Body of pancreas (tissue), 4 donors: ENCODE measurements around the gene SFTPA2. TPM values are rescaled to one million over a fixed set of nuclear protein-coding genes. Genes with fewer than 3 reads are reported as not detected.
"Not testable (repeated sequence)": the region's sequence is repeated elsewhere in the genome, so short reads cannot be mapped to it uniquely, and the experiment has no call there.

Source experiments
- ATAC-seq: fragments of 150-250 bp; one replicate; pipeline ENCODE4 v1.9.1; 2016
- DNase-seq, 4 donors: peaks; one replicate each; pipeline ENCODE4 v3.0.0-alpha.2; 2019
- H3K27ac ChIP-seq, 4 donors: fragments of 200-600 bp; sonication (generic); 1 replicate in 3 of 4; 2 replicates in 1 of 4; pipeline versions ENCODE4 v1.5.1 to v1.6.1; 2016 to 2019; ENCODE audit warnings: mild to moderate bottlenecking in 1 of 4, mixed read lengths in 1 of 4, moderate library complexity in 1 of 4
- H3K27me3 ChIP-seq, 2 donors: fragments of 200-600 bp; sonication (generic); one replicate each; pipeline ENCODE4 v1.6.0; 2016; ENCODE audit warnings: mild to moderate bottlenecking in 1 of 2
- H3K36me3 ChIP-seq, 2 donors: fragments of 200-600 bp; sonication (generic); replicated peaks in 1 of 2; 2 replicates each; pipeline ENCODE4 v1.5.1; 2016; ENCODE audit warnings: low read depth in 2 of 2; ENCODE audit not compliant: insufficient read depth in 1 of 2
- H3K4me1 ChIP-seq: fragments of 200-600 bp; sonication (generic); one replicate; pipeline ENCODE4 v1.6.0; 2016
- H3K4me3 ChIP-seq, 2 donors: fragments of 200-600 bp; sonication (generic); 1 replicate in 1 of 2; 2 replicates in 1 of 2; pipeline ENCODE4 v1.5.1; 2016 to 2019
- H3K9me3 ChIP-seq, 3 donors: fragments of 200-600 bp; sonication (generic); 1 replicate in 2 of 3; 2 replicates in 1 of 3; pipeline ENCODE4 v1.5.1; 2016
- POLR2A ChIP-seq, 3 donors: fragments of 450-650 bp; IDR thresholded peaks; one replicate each; pipeline ENCODE4 v1.6.1; 2016; ENCODE audit warnings: antibody characterized with exemption in 3 of 3, mild to moderate bottlenecking in 2 of 3
- WGBS, 2 donors: methylation state at CpG; one replicate each; pipeline ENCODE4 v1.1.5; 2017; 5-methylcytosine and 5-hydroxymethylcytosine counted together
- intact Hi-C: fragments of 100-400 bp; cut with DNase I; formaldehyde crosslinking; loops from one replicate; pipeline ENCODE4 v1.15.1; 2023
- total RNA-seq, 2 donors: library from RNA; depleted of rRNA; stranded (reverse); fragments of >200 nt; gene quantifications; one replicate each; pipeline ENCODE4 v1.1.0, GENCODE V29; 2016
- TF ChIP-seq, protein P1 (sequence below), 7 experiments: fragments of 450-650 bp in 4 of 7; fragments of 200-600 bp in 3 of 7; sonication (generic) in 3 of 7; IDR thresholded peaks; one replicate each; pipeline ENCODE4 v1.5.1; 2016 to 2019; ENCODE audit warnings: antibody characterized with exemption in 7 of 7

The SFTPA2 gene
- total RNA-seq, 2 donors from 2014 or later: 1.6 TPM; not detected in 1

DNA sequence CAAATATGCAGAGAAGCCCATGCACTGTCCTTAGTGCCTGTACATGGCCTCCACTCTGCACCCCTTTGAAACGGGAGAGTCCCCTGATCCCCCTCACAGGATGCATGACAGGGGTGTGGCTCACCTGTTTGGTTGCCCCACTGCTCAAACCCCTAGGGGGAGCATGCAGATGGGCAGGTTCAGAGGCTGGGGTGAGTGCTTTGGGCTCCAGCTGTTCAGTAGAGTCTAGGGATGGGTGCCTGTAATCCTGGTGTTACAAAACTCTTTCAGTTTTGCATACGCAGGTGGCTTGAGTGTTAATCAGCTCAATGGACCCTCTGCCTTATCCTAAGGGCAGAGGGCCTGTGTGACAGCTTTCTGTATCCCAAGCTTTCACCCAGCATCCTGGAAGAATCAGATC, 42.7 kb upstream of the SFTPA2 start:
- DNase-seq: no peak
- 51 to 55% methylated on average over 2 of the region's 2 CpGs for WGBS, 2 donors
- Histone ChIP-seq H3K27ac (no peak overlapping the region), H3K9me3 (peaks cover 0 to 2% (median 0%) of the 10 kb centered on the region in 3 donors), H3K27me3 (no peaks in the 10 kb centered on the region), H3K4me1 (no peaks in the 10 kb centered on the region), H3K4me3 (no peak overlapping the region), H3K36me3 (no peaks in the 10 kb centered on the region)
- TF ChIP-seq, protein P1, sequence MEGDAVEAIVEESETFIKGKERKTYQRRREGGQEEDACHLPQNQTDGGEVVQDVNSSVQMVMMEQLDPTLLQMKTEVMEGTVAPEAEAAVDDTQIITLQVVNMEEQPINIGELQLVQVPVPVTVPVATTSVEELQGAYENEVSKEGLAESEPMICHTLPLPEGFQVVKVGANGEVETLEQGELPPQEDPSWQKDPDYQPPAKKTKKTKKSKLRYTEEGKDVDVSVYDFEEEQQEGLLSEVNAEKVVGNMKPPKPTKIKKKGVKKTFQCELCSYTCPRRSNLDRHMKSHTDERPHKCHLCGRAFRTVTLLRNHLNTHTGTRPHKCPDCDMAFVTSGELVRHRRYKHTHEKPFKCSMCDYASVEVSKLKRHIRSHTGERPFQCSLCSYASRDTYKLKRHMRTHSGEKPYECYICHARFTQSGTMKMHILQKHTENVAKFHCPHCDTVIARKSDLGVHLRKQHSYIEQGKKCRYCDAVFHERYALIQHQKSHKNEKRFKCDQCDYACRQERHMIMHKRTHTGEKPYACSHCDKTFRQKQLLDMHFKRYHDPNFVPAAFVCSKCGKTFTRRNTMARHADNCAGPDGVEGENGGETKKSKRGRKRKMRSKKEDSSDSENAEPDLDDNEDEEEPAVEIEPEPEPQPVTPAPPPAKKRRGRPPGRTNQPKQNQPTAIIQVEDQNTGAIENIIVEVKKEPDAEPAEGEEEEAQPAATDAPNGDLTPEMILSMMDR (IDR thresholded peaks at IDR 0.05): no peak
- no peak for TF ChIP-seq POLR2A (IDR thresholded peaks at IDR 0.05)
- ATAC-seq: no peak
- intact Hi-C loops: no loop called here

DNA sequence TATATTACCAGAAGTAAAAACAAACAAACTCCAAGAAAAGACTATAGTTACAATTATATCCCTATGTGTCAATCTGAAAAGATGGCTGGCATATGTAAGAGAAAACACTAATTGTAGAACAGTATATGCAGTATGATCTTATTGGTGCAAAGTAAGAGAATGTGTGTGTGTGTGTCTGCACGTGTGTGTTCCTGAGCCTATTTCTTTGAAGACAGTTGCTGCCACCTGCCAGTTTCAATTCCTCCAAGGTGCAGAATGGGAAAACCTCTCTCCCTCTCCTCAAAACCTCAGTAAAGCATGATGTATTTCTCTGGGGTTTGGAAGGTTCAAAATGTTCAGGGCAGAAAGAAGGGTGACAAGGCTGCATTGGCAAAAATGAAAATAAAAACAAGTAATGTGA, 41.7 kb upstream of the SFTPA2 start:
- ATAC-seq: no peak
- intact Hi-C loops: no loop called here
- Histone ChIP-seq H3K36me3 (no peaks in the 10 kb centered on the region), H3K4me1 (no peaks in the 10 kb centered on the region), H3K4me3 (no peak overlapping the region), H3K27me3 (no peaks in the 10 kb centered on the region), H3K27ac (no peak overlapping the region), H3K9me3 (peaks cover 0 to 5% (median 0%) of the 10 kb centered on the region in 3 donors)
- no peak for DNase-seq
- TF ChIP-seq, protein P1 (IDR thresholded peaks at IDR 0.05): no peak
- no peak for TF ChIP-seq POLR2A (IDR thresholded peaks at IDR 0.05)
- WGBS, 2 donors: 16 to 34% methylated on average over 1 of the region's 1 CpG

DNA sequence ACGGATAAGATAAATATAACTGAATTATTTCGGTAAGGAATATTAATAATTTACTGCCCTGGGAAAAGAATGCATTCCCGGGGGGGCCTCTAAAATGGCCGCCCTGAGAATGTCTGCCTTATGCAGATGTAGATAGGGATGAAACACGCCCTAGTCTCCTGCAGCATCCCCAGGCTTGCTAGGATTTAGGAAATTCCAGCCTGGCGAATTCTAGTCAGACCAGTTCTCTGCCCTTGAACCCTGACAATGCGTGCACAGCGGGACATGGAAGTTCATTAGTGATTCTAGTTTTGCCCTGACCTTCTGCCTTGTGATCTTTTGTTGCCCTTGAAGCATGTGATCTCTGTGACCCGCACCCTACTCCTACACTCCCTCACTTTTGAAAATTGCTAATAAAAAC, 39.4 kb upstream of the SFTPA2 start:
- DNase-seq, H3K27me3 ChIP-seq, H3K36me3 ChIP-seq, intact Hi-C loops, H3K4me1 ChIP-seq, H3K27ac ChIP-seq, ATAC-seq, H3K4me3 ChIP-seq, H3K9me3 ChIP-seq: not testable (repeated sequence)
- WGBS, 2 donors: 66 to 76% methylated on average over 9 of the region's 9 CpGs

DNA sequence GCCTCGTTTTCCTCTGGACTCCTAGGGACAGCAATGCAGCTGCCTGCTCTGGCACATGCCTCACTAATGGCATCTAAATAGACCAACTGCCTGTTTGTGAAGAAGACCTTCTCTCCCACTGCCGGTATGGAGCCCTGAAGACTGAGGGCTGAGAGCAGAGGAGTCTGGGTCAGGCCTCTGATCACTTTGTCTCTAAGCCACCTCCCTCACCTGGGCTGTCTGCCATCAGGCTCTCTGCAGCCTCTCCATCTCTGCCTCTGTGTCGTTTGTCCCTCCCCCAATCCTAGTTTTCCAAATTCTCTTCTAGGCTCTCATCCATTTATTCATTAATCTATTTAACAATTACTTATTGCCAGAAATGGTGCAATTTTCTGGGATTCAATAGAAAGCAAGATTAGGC, 35.3 kb upstream of the SFTPA2 start:
- Histone ChIP-seq H3K9me3 (peaks cover 0 to 5% (median 0%) of the 10 kb centered on the region in 3 donors), H3K27ac (no peak overlapping the region), H3K36me3 (no peaks in the 10 kb centered on the region), H3K4me3 (no peak overlapping the region), H3K4me1 (no peaks in the 10 kb centered on the region), H3K27me3 (no peaks in the 10 kb centered on the region)
- ATAC-seq: no peak
- no peak for DNase-seq
- WGBS, 2 donors: 28 to 29% methylated on average over 3 of the region's 3 CpGs
- intact Hi-C loops: no loop called here
- TF ChIP-seq, protein P1 (IDR thresholded peaks at IDR 0.05): no peak
- no peak for TF ChIP-seq POLR2A (IDR thresholded peaks at IDR 0.05)

DNA sequence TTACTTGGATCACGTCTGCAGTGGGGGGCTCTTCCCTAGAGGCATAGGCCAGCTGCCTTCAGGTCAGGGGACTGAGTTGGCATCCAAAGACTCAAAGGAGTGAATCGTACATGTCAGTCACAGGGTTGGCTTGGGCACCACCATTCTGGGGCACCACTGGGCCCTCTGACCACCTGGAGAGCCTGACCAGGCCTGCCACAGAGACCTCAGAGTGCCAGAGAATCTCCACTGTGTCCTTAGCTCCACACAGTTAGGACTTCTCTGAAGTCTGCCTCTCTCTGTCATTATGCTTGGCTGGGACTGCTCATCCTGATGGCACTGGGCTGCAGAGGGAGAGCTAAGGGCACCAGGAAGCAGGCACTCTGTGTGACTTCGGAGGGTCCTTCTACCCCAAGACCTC, 34.4 kb upstream of the SFTPA2 start:
- H3K4me3 ChIP-seq, ATAC-seq, DNase-seq, H3K36me3 ChIP-seq, H3K9me3 ChIP-seq, H3K4me1 ChIP-seq, H3K27ac ChIP-seq, H3K27me3 ChIP-seq, intact Hi-C loops: not testable (repeated sequence)
- WGBS, 2 donors: 55 to 78% methylated on average over 3 of the region's 3 CpGs

DNA sequence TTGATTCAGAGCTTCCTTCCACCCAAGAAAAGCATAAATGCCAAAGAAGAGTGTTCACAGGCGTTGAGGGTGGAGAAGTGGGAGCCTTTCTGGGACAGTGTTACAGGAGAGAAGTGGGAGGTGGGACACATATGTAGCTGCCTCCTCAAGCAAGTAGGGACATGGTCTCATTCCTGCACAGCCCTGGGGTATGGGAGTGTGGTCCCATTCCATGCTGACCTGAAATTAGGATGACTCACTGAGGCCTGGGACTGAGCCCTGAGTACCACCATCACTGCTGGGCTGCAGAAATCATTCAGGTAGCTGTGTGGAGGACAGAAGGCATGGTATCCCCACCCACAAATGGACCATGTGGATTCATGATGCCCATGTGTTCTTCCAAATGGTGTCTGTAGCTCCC, 33.2 kb upstream of the SFTPA2 start:
- TF ChIP-seq POLR2A (IDR thresholded peaks at IDR 0.05): no peak
- TF ChIP-seq, protein P1 (IDR thresholded peaks at IDR 0.05): no peak
- Histone ChIP-seq H3K9me3 (peaks cover 0 to 5% (median 0%) of the 10 kb centered on the region in 3 donors), H3K27ac (no peak overlapping the region), H3K4me1 (no peaks in the 10 kb centered on the region), H3K36me3 (no peaks in the 10 kb centered on the region), H3K4me3 (no peak overlapping the region), H3K27me3 (no peaks in the 10 kb centered on the region)
- no peak for ATAC-seq
- no peak for DNase-seq
- intact Hi-C loops: no loop called here
- 47 to 50% methylated on average over 1 of the region's 1 CpG for WGBS, 2 donors
